HUDEP-2 (cell line): ENCODE data around the gene CACNA1C.

ENCODE experiments used
- DNase-seq, 76 experiments: peaks; one replicate each; lab custom pipeline; 2025; ENCODE audit not compliant: unreplicated experiment in 76 of 76; lab: John Stamatoyannopoulos, UW

CACNA1C gene

GRCh38 chr12:2432856-2433255, 380.1 kb downstream of the CACNA1C start:
- no peak for DNase-seq

GRCh38 chr12:2435511-2435910, 382.7 kb downstream of the CACNA1C start:
- DNase-seq: no peak

DNA sequence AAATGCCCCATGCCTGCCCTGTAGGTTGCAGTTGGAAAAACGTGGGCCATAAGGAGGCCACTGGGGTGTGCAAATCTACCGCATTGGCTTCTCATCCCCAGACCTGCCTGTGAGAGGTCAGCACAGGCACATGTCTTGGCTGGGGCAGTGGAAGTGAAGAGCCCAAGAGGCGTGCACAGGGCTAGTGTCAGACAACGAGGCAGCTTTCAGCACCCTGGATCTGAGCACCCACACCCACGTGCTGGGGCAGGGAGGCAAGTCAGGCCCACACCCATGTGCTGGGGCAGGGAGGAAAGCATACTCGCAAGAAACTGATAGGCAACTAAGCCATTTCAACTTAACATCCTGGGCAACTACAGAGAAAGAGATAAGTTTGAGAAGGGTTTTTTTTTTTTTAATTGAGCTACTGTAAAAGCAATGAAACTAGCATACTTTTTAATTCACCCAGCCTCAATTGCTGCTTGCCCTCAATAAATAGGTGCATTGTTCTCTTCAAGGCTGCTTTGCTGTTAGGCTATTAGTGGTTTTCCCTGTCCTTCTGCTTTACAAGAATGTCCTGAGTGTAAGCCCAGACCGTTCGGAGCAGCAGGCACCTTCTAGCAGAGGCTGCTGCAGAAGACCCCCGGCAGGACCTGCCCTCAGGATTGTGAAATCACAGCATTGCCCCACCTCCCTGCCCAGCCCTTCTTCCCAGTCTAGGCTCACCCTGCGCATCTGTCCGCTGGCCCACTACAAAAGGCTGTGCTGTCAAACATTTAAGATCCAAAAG, 386.7 kb downstream of the CACNA1C start:
- DNase-seq: peak in 8 of 76 experiments; percentile 2 to 17 (median 8)

DNA sequence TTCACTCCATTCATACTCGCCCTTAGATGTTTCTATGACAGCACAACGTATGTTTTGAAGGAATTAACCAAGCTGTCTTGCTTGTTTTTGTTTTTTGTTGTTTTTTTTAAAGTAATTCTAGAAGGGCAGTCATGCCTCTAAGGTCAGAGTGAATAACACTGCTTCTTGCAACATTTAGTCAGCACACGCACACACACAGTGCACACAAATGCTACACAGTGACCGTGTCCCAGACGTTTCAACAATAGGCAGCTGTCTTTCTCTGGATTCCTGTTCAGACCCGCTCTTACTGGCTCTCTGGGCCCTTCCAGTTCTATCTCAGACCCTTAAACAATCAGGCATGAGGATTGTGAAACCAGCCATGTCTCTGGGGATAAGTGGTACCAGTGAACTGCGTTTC, 391.0 kb downstream of the CACNA1C start:
- no peak for DNase-seq

- DNase-seq: no peak
Measured at GRCh38 chr12:2445968-2446367, 393.2 kb downstream of the CACNA1C start.

GRCh38 chr12:2447861-2448260, 395.1 kb downstream of the CACNA1C start:
- DNase-seq: no peak

DNA sequence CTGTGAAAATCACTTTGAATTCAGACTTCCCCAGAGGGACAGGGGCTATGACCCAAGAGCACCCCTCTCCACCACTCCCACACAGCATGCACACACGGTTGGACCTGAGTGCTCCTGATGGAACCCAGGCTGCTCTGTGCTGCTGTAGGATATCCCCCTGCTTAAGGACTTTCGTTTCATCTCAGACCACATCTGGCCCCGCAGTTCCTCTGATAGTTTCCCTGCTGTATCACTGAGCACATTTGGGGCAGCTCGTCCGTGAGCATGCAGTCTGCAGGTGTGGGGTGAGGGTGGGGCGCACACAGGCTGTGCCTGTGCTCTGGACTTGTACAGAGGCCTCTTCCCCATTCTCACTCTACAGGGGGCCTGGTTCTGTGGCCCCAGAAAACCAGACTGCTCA, 396.8 kb downstream of the CACNA1C start:
- DNase-seq: no peak

DNA sequence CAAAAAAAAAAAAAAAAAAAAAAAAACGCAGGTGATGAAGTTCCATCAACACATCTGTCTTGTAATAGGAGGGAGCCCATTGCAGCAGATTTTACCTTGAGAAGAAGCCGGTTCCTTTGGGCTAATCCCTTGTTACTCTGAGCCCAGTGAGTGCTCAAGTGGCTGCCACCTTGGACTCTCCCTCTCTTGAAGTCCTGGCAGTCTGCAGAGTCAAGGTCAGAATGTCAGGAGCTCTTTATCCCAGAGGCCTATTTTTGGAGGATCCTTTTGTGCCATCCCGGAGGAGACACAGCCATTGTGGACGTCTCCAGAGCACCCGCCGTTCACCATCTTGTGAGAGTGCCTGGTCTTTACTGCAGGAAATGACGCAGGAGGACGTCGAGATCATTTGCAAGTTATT, 397.8 kb downstream of the CACNA1C start:
- no peak for DNase-seq

DNA sequence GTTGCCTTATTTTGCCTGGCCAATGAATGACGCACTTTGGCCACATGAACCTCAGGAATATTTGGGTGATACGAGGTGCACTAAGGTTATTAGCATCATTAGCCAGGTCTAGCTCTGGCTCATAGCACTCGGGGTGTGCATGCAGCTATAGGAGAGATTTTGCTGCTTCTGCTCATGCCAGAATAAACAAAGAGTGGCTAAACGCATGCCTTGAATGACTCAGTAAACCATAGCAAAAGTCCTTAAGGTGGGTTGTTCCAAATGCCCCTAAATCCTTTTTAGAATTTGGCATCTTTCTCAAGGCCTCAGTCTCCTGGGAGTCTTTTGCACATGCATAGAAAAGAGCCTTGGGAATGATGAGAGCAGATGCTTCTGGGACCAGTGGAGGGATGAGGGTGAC, 398.2 kb downstream of the CACNA1C start:
- DNase-seq: no peak

GRCh38 chr12:2451497-2451896, 398.7 kb downstream of the CACNA1C start:
- no peak for DNase-seq

GRCh38 chr12:2453076-2453760, 400.4 kb downstream of the CACNA1C start:
- DNase-seq: no peak

DNA sequence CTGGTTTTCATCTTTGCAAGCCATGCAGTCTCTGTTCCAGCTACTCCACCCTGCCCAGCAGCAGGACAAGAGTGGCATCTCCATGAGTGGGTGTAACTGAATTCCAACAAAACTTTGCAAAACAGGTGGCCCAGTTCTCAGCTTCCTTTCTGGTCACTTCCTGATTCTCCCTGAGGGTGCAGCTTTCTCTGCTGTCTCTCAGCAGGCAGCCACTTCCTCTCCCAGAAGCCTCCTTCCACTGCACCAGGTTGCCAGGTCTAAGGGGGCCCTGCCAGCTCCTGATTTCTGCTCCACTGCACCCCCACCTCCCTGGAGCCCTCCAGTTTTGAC, 400.9 kb downstream of the CACNA1C start:
- no peak for DNase-seq

DNA sequence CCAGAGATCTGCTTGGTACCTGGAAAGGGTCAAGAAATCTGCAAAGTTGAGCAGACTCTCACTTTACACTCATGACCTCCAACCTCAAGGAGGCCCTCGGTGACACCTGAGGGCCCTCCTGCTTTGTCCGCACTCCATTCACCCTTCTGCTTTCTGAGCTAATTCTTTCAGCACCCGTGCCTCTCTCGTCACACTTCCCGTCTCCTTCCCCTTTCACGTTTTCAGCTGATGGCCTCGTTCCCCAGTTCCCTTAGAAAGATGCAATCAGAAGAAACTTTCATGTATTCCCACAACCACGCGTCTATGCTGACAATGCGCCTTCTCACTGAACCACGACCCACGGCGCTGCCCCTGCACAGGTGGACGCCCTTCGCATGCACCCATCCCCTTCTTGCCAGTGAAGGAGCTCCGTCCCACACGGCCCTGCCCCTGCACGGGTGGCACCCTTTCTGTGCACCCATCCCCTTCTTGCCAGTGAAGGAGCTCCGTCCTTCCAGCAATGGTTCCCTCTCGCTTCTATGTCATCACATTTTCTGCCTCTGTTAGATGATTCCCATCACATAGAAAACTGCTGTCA, 401.9 kb downstream of the CACNA1C start:
- DNase-seq: no peak

- no peak for DNase-seq
Measured at GRCh38 chr12:2455410-2455809, 402.6 kb downstream of the CACNA1C start.

- no peak for DNase-seq
Measured at GRCh38 chr12:2456122-2456812, 403.5 kb downstream of the CACNA1C start.

DNA sequence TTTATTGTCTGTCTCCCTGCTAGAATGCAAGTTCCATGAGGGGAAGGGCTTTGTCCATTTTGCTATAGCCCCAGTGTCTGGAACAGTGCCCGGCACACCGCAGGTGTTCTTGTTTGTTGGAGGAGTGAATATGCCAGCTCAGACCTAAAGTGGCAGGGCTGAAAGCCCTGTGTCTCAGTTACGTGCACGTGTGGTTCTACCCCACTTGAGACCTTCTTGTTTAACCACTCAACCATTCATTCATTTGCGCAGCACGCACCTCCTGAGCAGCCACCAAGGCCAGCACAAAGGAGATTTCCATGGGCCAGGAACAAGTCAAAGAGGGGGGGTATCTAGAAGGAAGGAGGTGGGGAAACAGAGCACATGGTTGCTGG, 404.0 kb downstream of the CACNA1C start:
- no peak for DNase-seq

DNA sequence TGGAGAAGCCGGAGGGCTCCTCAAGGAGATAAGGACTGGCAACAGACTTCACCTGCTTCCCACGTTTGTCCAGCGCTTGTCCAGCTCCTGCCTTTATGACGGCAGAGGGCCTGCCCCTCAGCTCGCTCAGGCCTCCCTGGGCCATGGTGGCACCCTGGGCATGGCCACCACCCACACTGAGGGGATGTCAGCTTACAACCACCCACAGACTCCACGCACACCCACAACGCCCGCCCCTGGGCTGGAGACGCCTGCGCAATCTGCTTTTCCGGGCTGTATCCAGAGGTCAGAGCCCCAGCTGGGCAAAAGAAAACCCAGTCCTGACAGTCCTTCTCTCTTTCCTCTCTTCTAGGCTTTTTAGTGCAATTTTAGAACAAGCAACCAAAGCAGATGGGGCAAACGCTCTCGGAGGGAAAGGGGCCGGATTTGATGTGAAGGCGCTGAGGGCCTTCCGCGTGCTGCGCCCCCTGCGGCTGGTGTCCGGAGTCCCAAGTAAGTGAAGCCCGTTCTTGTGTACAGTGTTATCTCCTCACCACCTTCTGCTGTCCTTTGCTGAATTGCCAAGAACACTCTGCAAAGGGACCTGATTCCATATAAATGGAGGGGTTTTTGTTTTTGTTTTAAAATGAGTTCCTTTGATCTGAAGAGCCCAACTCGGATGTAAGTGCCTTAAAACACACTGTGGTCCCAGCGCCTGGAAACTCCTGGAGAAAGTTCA, 404.6 kb downstream of the CACNA1C start:
- no peak for DNase-seq

GRCh38 chr12:2457933-2458414, 405.2 kb downstream of the CACNA1C start:
- DNase-seq: no peak

DNA sequence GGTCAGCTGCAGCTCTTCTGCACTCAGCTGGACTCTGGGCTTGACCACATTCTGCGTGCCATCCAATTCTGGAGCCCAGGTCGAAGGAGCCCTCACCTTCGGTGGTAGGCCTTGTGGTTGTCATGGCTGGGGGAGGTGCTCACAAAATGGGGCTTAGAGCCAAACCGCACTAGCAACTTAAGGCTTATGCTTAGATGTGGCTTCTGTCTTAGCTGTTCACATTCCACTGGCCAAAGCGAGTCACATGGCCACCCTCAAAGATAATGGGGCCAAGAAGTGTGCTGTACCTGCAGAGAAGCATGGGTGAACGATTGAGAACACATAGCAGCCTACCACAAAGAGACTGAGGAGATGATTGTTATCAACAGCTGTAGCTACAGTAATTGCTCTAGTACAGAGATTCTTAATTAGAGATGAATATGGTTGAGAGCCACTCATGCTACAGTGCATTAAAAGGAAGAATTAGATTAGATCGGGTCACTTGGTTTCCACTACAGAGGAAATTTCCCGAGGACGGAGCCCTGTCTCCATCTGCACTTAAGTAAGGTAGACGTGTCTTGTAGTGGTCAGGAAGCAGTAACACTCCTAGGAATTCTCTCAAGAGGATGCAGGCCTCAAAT, 407.4 kb downstream of the CACNA1C start:
- DNase-seq: no peak

DNA sequence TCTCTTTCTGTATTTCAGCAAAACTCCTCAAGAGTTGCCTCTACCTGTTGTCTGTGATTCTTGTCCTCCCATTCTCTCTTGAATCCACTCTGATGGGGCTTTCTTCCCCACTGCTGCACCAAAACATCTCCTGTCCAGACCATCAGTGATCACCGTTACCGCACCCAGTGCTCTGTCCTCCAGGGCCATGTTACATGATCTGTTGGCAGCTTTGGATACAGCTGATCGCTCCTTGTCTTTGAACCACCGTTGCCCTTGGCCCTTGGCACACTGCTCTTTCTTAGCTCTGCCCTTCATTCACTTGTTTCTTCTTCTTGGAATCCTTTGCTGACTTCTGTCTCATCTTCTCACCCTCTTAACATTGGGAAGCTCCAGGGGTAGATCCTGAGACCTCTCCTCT, 408.3 kb downstream of the CACNA1C start:
- DNase-seq: no peak
